ENCODE data around the gene CLINT1. TPM values are rescaled to one million over a fixed set of nuclear protein-coding genes. Genes with fewer than 3 reads are reported as not detected.

The CLINT1 gene
- total and polyA plus RNA-seq, 2 of the 4 experiments (the other 2 are of a cell fraction): 144 to 146 TPM

GRCh38 chr5:157835041-157835440 lies 23.9 kb downstream of the CLINT1 start:
- Histone ChIP-seq H3K56ac (ENCODE audit: extremely low read depth, insufficient read depth, low read length) (no peak overlapping the region), H4K8ac (ENCODE audit: low read depth in 2 of 2, low read length in 2 of 2) (no peak overlapping the region), H2BK5ac (ENCODE audit: low read depth, low read length, poor library complexity, severe bottlenecking) (no peak overlapping the region), H3K9ac (ENCODE audit: low read depth, low read length) (no peak overlapping the region), H4K20me1 (ENCODE audit: insufficient read depth, low read length) (peaks cover 41% of the 10 kb centered on the region), H3K36me3 (ENCODE audit: control insufficient read depth, insufficient read depth, low read length) (peaks cover 2% of the 10 kb centered on the region), H3K4me3 (ENCODE audit: insufficient read depth, low read depth, low read length) (no peak overlapping the region), H3K9me1 (ENCODE audit: insufficient read depth, low read length) (peaks cover 8% of the 10 kb centered on the region; the same call in 1 of the 2 replicates), H3K4ac (ENCODE audit: low read depth, low read length) (no peak overlapping the region), H3K18ac (ENCODE audit: low read depth, low read length) (no peak overlapping the region), H2BK15ac (ENCODE audit: low read depth, low read length) (no peak overlapping the region), H3K9me3 (ENCODE audit: control insufficient read depth, insufficient read depth, low read length) (no peaks in the 10 kb centered on the region), H3K4me1 (ENCODE audit: control insufficient read depth, insufficient read depth, low read length) (no peaks in the 10 kb centered on the region), H3K4me2 (ENCODE audit: low read depth, low read length) (no peak overlapping the region), H2AK9ac (replicated peaks; ENCODE audit: low read depth, low read length, poor library complexity) (no peak overlapping the region), H3K23ac (ENCODE audit: low read depth, low read length) (no peak overlapping the region), H4K5ac (ENCODE audit: low read depth, low read length) (no peak overlapping the region), H2BK20ac (ENCODE audit: low read depth, low read length) (no peak overlapping the region), H3K27me3 (ENCODE audit: control insufficient read depth, insufficient read depth, low read length) (no peaks in the 10 kb centered on the region), H3K14ac (replicated peaks; ENCODE audit: low read depth, low read length) (no peak overlapping the region), H2AK5ac (ENCODE audit: low read depth, low read length) (no peak overlapping the region), H3K27ac (ENCODE audit: insufficient read depth, low read length) (no peak overlapping the region), H2AFZ (replicated peaks; ENCODE audit: low read length, poor library complexity) (no peak overlapping the region), H4K91ac (ENCODE audit: insufficient read depth, low read depth, low read length) (no peak overlapping the region), H2BK120ac (ENCODE audit: low read depth, low read length) (no peak overlapping the region), H3K79me1 (ENCODE audit: low read depth in 1 of 2, low read length in 2 of 2) (peaks cover 24 to 63% of the 10 kb centered on the region in 2 experiments)
- ATAC-seq (ENCODE audit: low read depth) (no peak), DNase-seq (no peak)
- no TSS peak for BruUV-seq (replicated peaks)
- POLR2A ChIA-PET (ENCODE audit: unreplicated experiment): no interaction called here
- in situ Hi-C loops (cut with MboI; ENCODE audit: low sequenced_read_pairs): no loop called here
- CTCF ChIA-PET: no interaction called here
- intact Hi-C loops (cut with micrococcal nuclease): no loop called here
- WGBS, 2 experiments (ENCODE audit: extremely low coverage in 2 of 2, insufficient read length in 1 of 2): 100% methylated on average over 1 of the region's 5 CpGs; no CpG with 5 or more reads in 1 of the 2 experiments
- dilution Hi-C loops (cut with HindIII; ENCODE audit: low sequenced_read_pairs, unreplicated experiment): no loop called here
- TF ChIP-seq POLR2A (IDR thresholded peaks at IDR 0.05; ENCODE audit: low read depth, low read length) (no peak), NFE2L2 (IDR thresholded peaks at IDR 0.05; ENCODE audit: low read depth, low read length) (no peak), USF2 (IDR thresholded peaks at IDR 0.05; ENCODE audit: low read depth, low read length) (no peak), MAFK (IDR thresholded peaks at IDR 0.05; ENCODE audit: low read depth, low read length) (no peak), ELK1 (IDR thresholded peaks at IDR 0.05; ENCODE audit: borderline replicate concordance, low read depth, low read length) (no peak), RAD21 (IDR thresholded peaks at IDR 0.05; ENCODE audit: low read length) (no peak), BHLHE40 (IDR thresholded peaks at IDR 0.05; ENCODE audit: low read depth, low read length) (no peak), FOS (IDR thresholded peaks at IDR 0.05; ENCODE audit: low read depth, low read length) (no peak), CTCF (conservative IDR thresholded peaks at IDR 0.05; ENCODE audit: low read depth, low read length) (no peak), CHD1 (IDR thresholded peaks at IDR 0.05; ENCODE audit: low read depth, low read length) (no peak), MXI1 (IDR thresholded peaks at IDR 0.05; ENCODE audit: borderline replicate concordance, low read depth, low read length) (no peak), MAZ (IDR thresholded peaks at IDR 0.05; ENCODE audit: borderline replicate concordance, low read depth, low read length) (no peak), SMC3 (IDR thresholded peaks at IDR 0.05; ENCODE audit: low read depth, low read length) (no peak), RCOR1 (IDR thresholded peaks at IDR 0.05; ENCODE audit: insufficient replicate concordance, low read length) (no peak), CEBPB (IDR thresholded peaks at IDR 0.05; ENCODE audit: low read depth, low read length) (no peak)

All from IMR-90 (cell line).